Bronchial epithelial cell (primary cell): Measurements from ENCODE around the gene LEP. TPM values are rescaled to one million over a fixed set of nuclear protein-coding genes. Genes with fewer than 3 reads are reported as not detected.
A peak's percentile ranks its signal among the peaks of the same experiment; 100 is the strongest.

ENCODE experiments used
- DNase-seq: peaks from one replicate; pipeline ENCODE4 v3.0.0-alpha.2; 2010; ENCODE audit warnings: low read depth
- FAIRE-seq: peaks from 2 replicates; lab custom pipeline; 2011; peaks lifted over from hg19 to GRCh38; lab: Jason Lieb, UNC
- H3K27me3 ChIP-seq: 2 replicates; pipeline ENCODE4 v1.5.1; 2011; ENCODE audit warnings: low read length; ENCODE audit not compliant: control insufficient read depth, insufficient read depth
- H3K36me3 ChIP-seq: 2 replicates; pipeline ENCODE4 v1.5.1; 2011; ENCODE audit warnings: low read length; ENCODE audit not compliant: control insufficient read depth, insufficient read depth
- H3K4me3 ChIP-seq: 2 replicates; pipeline ENCODE4 v1.5.1; 2011; ENCODE audit warnings: mild to moderate bottlenecking, low read depth, low read length, control low read depth
- CTCF ChIP-seq: IDR thresholded peaks from 2 replicates; pipeline ENCODE4 v1.5.1; 2011; ENCODE audit warnings: mild to moderate bottlenecking, moderate library complexity, low read length, control low read depth, inconsistent platforms; ENCODE audit not compliant: insufficient read depth, severe bottlenecking
- total RNA-seq: library from RNA; depleted of rRNA; stranded (reverse); fragments of >200 nt; gene quantifications from 2 replicates; pipeline ENCODE4 v1.2.1, GENCODE V29; 2014

Gene LEP
- total RNA-seq, 1 donor from 2014 or later, result under 0.01 TPM

GRCh38 chr7:128265906-128266300 lies 24.8 kb downstream of the LEP start:
- no peak for DNase-seq
- H3K27me3 ChIP-seq, result no peaks in the 10 kb centered on the region
- no peaks in the 10 kb centered on the region for H3K36me3 ChIP-seq
- H3K4me3 ChIP-seq, result no peak overlapping the region
- no peak for FAIRE-seq
- no peak for TF ChIP-seq CTCF

GRCh38 chr7:128266529-128266882 lies 25.4 kb downstream of the LEP start:
- no peak for TF ChIP-seq CTCF
- no peaks in the 10 kb centered on the region for H3K36me3 ChIP-seq
- FAIRE-seq (no peak), DNase-seq (no peak)
- H3K27me3 ChIP-seq, result no peaks in the 10 kb centered on the region
- H3K4me3 ChIP-seq, result no peak overlapping the region

GRCh38 chr7:128266883-128267594 lies 26.0 kb downstream of the LEP start:
- no peak overlapping the region for H3K4me3 ChIP-seq
- DNase-seq, result peak; percentile 83
- H3K27me3 ChIP-seq, result no peaks in the 10 kb centered on the region
- FAIRE-seq, result no peak
- TF ChIP-seq CTCF, result no peak
- no peaks in the 10 kb centered on the region for H3K36me3 ChIP-seq

- no peak for FAIRE-seq
- H3K4me3 ChIP-seq, result no peak overlapping the region
These were observed 26.5 kb downstream of the LEP start for GRCh38 chr7:128267595-128267924.

GRCh38 chr7:128268233-128268632 lies 27.2 kb downstream of the LEP start:
- no peak for TF ChIP-seq CTCF
- no peaks in the 10 kb centered on the region for H3K27me3 ChIP-seq

More at GRCh38 chr7:128267595-128267924, 26.5 kb downstream of the LEP start:
- Histone ChIP-seq H3K27me3 (no peaks in the 10 kb centered on the region), H3K36me3 (no peaks in the 10 kb centered on the region)
- TF ChIP-seq CTCF, result no peak
- DNase-seq, result no peak

GRCh38 chr7:128270826-128271272 lies 29.8 kb downstream of the LEP start:
- no peak for DNase-seq
- no peak overlapping the region for H3K4me3 ChIP-seq
- no peak for FAIRE-seq
- peak; percentile 32 for TF ChIP-seq CTCF
- no peaks in the 10 kb centered on the region for H3K27me3 ChIP-seq
- no peaks in the 10 kb centered on the region for H3K36me3 ChIP-seq

More at GRCh38 chr7:128268233-128268632, 27.2 kb downstream of the LEP start:
- no peak for DNase-seq
- no peak overlapping the region for H3K4me3 ChIP-seq
- no peak for FAIRE-seq
- no peaks in the 10 kb centered on the region for H3K36me3 ChIP-seq
